ENCODE results near the gene FOXO4. TPM values are rescaled to one million over a fixed set of nuclear protein-coding genes. Genes with fewer than 3 reads are reported as not detected.

FOXO4 gene
- total RNA-seq, 1 donor from 2014 or later, result 15.0 TPM

DNA sequence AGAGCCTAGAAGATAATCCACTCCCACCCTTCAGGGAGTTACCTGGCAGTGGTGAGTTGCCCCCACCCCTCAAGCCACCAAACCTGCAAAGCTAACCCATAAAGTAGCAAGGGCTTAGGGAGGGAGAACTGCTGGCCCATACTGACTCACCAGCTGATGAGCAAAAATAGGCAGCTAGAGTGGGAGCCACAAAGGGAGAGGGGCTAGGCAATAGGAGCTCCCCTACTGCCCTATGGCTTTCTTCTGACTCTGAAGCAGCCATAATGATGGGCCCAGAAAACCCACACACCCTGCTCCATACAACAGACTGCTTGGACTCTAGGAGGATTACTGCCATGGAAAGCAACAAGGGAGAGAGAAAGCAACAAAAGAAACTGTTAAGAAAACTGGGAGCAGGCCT, 35.5 kb upstream of the FOXO4 start:
- Histone ChIP-seq H3K9ac (ENCODE audit: low read length) (no peak overlapping the region), H3K27me3 (ENCODE audit: insufficient read depth, low read length) (no peaks in the 10 kb centered on the region), H3K79me2 (ENCODE audit: insufficient read depth, low read length) (peaks cover 22% of the 10 kb centered on the region), H2AFZ (ENCODE audit: low read depth, low read length) (no peak overlapping the region), H3K36me3 (ENCODE audit: insufficient read depth, low read length) (peaks cover 10% of the 10 kb centered on the region), H4K20me1 (ENCODE audit: insufficient read depth, low read length) (peaks cover 8% of the 10 kb centered on the region), H3K4me3 (ENCODE audit: insufficient read depth, low read depth, low read length) (no peak overlapping the region), H3K27ac (ENCODE audit: low read depth, low read length) (no peak overlapping the region), H3K4me2 (ENCODE audit: low read length) (no peak overlapping the region), H3K9me3 (ENCODE audit: insufficient read depth, low read depth, low read length) (no peaks in the 10 kb centered on the region), H3K4me1 (ENCODE audit: insufficient read depth, low read length) (no peaks in the 10 kb centered on the region)
- DNase-seq (ENCODE audit: low read depth), result no peak
- TF ChIP-seq, protein P1, sequence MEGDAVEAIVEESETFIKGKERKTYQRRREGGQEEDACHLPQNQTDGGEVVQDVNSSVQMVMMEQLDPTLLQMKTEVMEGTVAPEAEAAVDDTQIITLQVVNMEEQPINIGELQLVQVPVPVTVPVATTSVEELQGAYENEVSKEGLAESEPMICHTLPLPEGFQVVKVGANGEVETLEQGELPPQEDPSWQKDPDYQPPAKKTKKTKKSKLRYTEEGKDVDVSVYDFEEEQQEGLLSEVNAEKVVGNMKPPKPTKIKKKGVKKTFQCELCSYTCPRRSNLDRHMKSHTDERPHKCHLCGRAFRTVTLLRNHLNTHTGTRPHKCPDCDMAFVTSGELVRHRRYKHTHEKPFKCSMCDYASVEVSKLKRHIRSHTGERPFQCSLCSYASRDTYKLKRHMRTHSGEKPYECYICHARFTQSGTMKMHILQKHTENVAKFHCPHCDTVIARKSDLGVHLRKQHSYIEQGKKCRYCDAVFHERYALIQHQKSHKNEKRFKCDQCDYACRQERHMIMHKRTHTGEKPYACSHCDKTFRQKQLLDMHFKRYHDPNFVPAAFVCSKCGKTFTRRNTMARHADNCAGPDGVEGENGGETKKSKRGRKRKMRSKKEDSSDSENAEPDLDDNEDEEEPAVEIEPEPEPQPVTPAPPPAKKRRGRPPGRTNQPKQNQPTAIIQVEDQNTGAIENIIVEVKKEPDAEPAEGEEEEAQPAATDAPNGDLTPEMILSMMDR (IDR thresholded peaks at IDR 0.05; ENCODE audit: insufficient read depth, low read depth, low read length), result no peak
- no peak for TF ChIP-seq EZH2 (IDR thresholded peaks at IDR 0.05; ENCODE audit: insufficient read depth, low read length)
- H3K27me3 Mint-ChIP-seq (ENCODE audit: low read depth, unreplicated experiment), result no peaks in the 10 kb centered on the region
- H3K9me3 Mint-ChIP-seq (ENCODE audit: unreplicated experiment), result no peaks in the 10 kb centered on the region
- no peak overlapping the region for H3K27ac Mint-ChIP-seq (ENCODE audit: unreplicated experiment)
- H3K4me3 Mint-ChIP-seq (ENCODE audit: unreplicated experiment), result no peak overlapping the region
- peaks cover 4% of the 10 kb centered on the region for H3K36me3 Mint-ChIP-seq (ENCODE audit: low read depth, unreplicated experiment)
- H3K4me1 Mint-ChIP-seq (ENCODE audit: low read depth, unreplicated experiment), result peaks cover 8% of the 10 kb centered on the region
- FAIRE-seq, result no peak

DNA sequence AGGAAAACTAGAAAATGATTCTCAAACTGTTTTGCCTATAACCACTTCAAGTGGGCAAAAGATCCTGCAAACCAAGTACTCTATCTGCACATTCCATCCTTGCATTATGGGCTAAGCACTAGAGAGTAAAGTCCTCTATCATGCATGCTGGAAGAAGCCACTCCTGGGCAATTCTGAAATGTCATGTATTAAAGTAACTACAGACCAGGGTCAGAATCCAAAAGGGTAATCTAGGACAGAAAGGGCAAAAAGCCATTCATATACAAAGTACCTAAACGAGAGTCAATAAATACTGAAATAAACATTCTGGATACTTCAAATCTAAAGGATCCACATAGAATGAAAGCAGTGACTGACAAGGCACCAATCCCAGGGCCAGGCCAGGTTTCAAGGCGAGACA, 28.6 kb upstream of the FOXO4 start:
- H3K9ac ChIP-seq (ENCODE audit: low read length), result peak overlapping the region; percentile 95
- H2AFZ ChIP-seq (ENCODE audit: low read depth, low read length), result peak overlapping the region; percentile 63
- peak overlapping the region; percentile 90 for H3K27ac ChIP-seq (ENCODE audit: low read depth, low read length)
- Mint-ChIP-seq H3K4me3 (ENCODE audit: unreplicated experiment) (peak overlapping the region; percentile 99), H3K27ac (ENCODE audit: unreplicated experiment) (no peak overlapping the region), H3K4me1 (ENCODE audit: low read depth, unreplicated experiment) (peaks cover 9% of the 10 kb centered on the region), H3K27me3 (ENCODE audit: low read depth, unreplicated experiment) (no peaks in the 10 kb centered on the region), H3K9me3 (ENCODE audit: unreplicated experiment) (no peaks in the 10 kb centered on the region), H3K36me3 (ENCODE audit: low read depth, unreplicated experiment) (peaks cover 3% of the 10 kb centered on the region)
- DNase-seq (ENCODE audit: low read depth), result no peak
- H3K4me1 ChIP-seq (ENCODE audit: insufficient read depth, low read length), result no peaks in the 10 kb centered on the region
- no peak for FAIRE-seq
- H3K27me3 ChIP-seq (ENCODE audit: insufficient read depth, low read length), result no peaks in the 10 kb centered on the region
- peak overlapping the region; percentile 89 for H3K4me2 ChIP-seq (ENCODE audit: low read length)
- H3K79me2 ChIP-seq (ENCODE audit: insufficient read depth, low read length), result peaks cover 44% of the 10 kb centered on the region
- peaks cover 8% of the 10 kb centered on the region for H4K20me1 ChIP-seq (ENCODE audit: insufficient read depth, low read length)
- peak overlapping the region; percentile 91 for H3K4me3 ChIP-seq (ENCODE audit: insufficient read depth, low read depth, low read length)
- TF ChIP-seq EZH2 (IDR thresholded peaks at IDR 0.05; ENCODE audit: insufficient read depth, low read length), result no peak
- TF ChIP-seq, protein P1 (IDR thresholded peaks at IDR 0.05; ENCODE audit: insufficient read depth, low read depth, low read length), result no peak
- peaks cover 2% of the 10 kb centered on the region for H3K36me3 ChIP-seq (ENCODE audit: insufficient read depth, low read length)
- no peaks in the 10 kb centered on the region for H3K9me3 ChIP-seq (ENCODE audit: insufficient read depth, low read depth, low read length)

DNA sequence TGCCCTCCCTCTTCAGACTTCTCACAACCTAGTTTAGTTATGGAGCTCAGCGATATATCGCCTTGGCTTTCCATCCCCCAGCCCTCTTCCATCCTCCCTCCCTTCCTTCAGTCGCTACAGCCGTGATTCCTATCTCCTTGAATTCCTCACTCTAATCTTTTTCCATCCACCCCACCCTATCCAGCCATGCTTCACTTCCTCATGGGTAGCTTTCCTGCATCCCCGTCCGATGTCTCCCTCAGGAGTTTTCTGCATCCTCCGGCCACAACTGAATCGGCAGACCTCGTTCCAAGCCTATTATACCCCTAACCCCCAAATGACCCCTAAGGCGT, 28.0 kb upstream of the FOXO4 start:
- TF ChIP-seq, protein P1 (IDR thresholded peaks at IDR 0.05; ENCODE audit: insufficient read depth, low read depth, low read length), result no peak
- TF ChIP-seq EZH2 (IDR thresholded peaks at IDR 0.05; ENCODE audit: insufficient read depth, low read length), result no peak
- H3K27me3 Mint-ChIP-seq (ENCODE audit: low read depth, unreplicated experiment), result no peaks in the 10 kb centered on the region
- H2AFZ ChIP-seq (ENCODE audit: low read depth, low read length), result peak overlapping the region; percentile 63

More for the DNA sequence above, 28.0 kb upstream of the FOXO4 start:
- peak overlapping the region; percentile 91 for H3K4me3 ChIP-seq (ENCODE audit: insufficient read depth, low read depth, low read length)
- FAIRE-seq (peak; percentile 20), DNase-seq (ENCODE audit: low read depth) (no peak)
- peaks cover 9% of the 10 kb centered on the region for H3K4me1 Mint-ChIP-seq (ENCODE audit: low read depth, unreplicated experiment)
- peak overlapping the region; percentile 89 for H3K4me2 ChIP-seq (ENCODE audit: low read length)
- peaks cover 1% of the 10 kb centered on the region for H3K36me3 Mint-ChIP-seq (ENCODE audit: low read depth, unreplicated experiment)
- H3K4me3 Mint-ChIP-seq (ENCODE audit: unreplicated experiment), result peak overlapping the region; percentile 99
- peak overlapping the region; percentile 90 for H3K27ac ChIP-seq (ENCODE audit: low read depth, low read length)
- no peaks in the 10 kb centered on the region for H3K9me3 ChIP-seq (ENCODE audit: insufficient read depth, low read depth, low read length)
- peak overlapping the region; percentile 95 for H3K9ac ChIP-seq (ENCODE audit: low read length)
- peaks cover 8% of the 10 kb centered on the region for H4K20me1 ChIP-seq (ENCODE audit: insufficient read depth, low read length)
- no peaks in the 10 kb centered on the region for H3K9me3 Mint-ChIP-seq (ENCODE audit: unreplicated experiment)
- peaks cover 2% of the 10 kb centered on the region for H3K36me3 ChIP-seq (ENCODE audit: insufficient read depth, low read length)
- peak overlapping the region; percentile 69 for H3K27ac Mint-ChIP-seq (ENCODE audit: unreplicated experiment)
- no peaks in the 10 kb centered on the region for H3K27me3 ChIP-seq (ENCODE audit: insufficient read depth, low read length)
- peaks cover 42% of the 10 kb centered on the region for H3K79me2 ChIP-seq (ENCODE audit: insufficient read depth, low read length)
- H3K4me1 ChIP-seq (ENCODE audit: insufficient read depth, low read length), result no peaks in the 10 kb centered on the region
